Measurements from ENCODE around the gene TRIM56. TPM values are rescaled to one million over a fixed set of nuclear protein-coding genes. Genes with fewer than 3 reads are reported as not detected.

Gene TRIM56
- total and polyA plus RNA-seq, 9 of the 15 experiments (the other 6 are each of a cell fraction or from before 2014, with no cell fraction given): 2.0 to 29.7 (median 11.6) TPM

GRCh38 chr7:101094791-101095375 lies 9.6 kb downstream of the TRIM56 start (continued):
- no peak for TF ChIP-seq POLR2AphosphoS5 (IDR thresholded peaks at IDR 0.05; ENCODE audit: control insufficient read depth, insufficient read depth, low read depth, low read length)
- TF ChIP-seq REST (IDR thresholded peaks at IDR 0.05; ENCODE audit: borderline replicate concordance): peak; percentile 75
- no peak for TF ChIP-seq REST (CRISPR knock-in tag; IDR thresholded peaks at IDR 0.05; ENCODE audit: low read depth)
- TF ChIP-seq ZNF121 (CRISPR knock-in tag; conservative IDR thresholded peaks at IDR 0.05): peak; percentile 99
- TF ChIP-seq ZBTB43 (CRISPR knock-in tag; IDR thresholded peaks at IDR 0.05): no peak
- TF ChIP-seq RB1 (IDR thresholded peaks at IDR 0.05; ENCODE audit: low read depth): no peak
- no peak for TF ChIP-seq ZNF696 (CRISPR knock-in tag; conservative IDR thresholded peaks at IDR 0.05)
- peak; percentile 89; the same call in 1 of the 2 replicates for TF ChIP-seq HLTF (IDR thresholded peaks at IDR 0.05)
- peak; percentile 25; the same call in 1 of the 2 replicates for TF ChIP-seq ESRRA (IDR thresholded peaks at IDR 0.05; ENCODE audit: borderline replicate concordance, low read depth)
- TF ChIP-seq TEAD4 (IDR thresholded peaks at IDR 0.05; ENCODE audit: low read length): peak; percentile 28; the same call in 1 of the 2 replicates
- no peak for TF ChIP-seq TEAD4 (CRISPR knock-in tag; IDR thresholded peaks at IDR 0.05; ENCODE audit: borderline replicate concordance)
- peak; percentile 35; the same call in 1 of the 2 replicates for TF ChIP-seq C11orf30 (IDR thresholded peaks at IDR 0.05; ENCODE audit: low read depth)
- TF ChIP-seq NFIC (IDR thresholded peaks at IDR 0.05): peak; percentile 70
- TF ChIP-seq JUND (IDR thresholded peaks at IDR 0.05; ENCODE audit: borderline replicate concordance, low read depth, low read length): peak; percentile 78
- TF ChIP-seq JUND (tag; IDR thresholded peaks at IDR 0.05; ENCODE audit: borderline replicate concordance, low read depth, low read length): peak; percentile 54; the same call in 1 of the 3 replicates
- TF ChIP-seq SOX6 (IDR thresholded peaks at IDR 0.05): peak; percentile 19; the same call in 1 of the 2 replicates
- no peak for TF ChIP-seq ZNF280B (CRISPR knock-in tag; IDR thresholded peaks at IDR 0.05)
- TF ChIP-seq ZFX (CRISPR knock-in tag; IDR thresholded peaks at IDR 0.05): no peak
- TF ChIP-seq RBM25 (IDR thresholded peaks at IDR 0.05; ENCODE audit: low read depth, low read length, severe bottlenecking): peak; percentile 56

Data from K562 (cell line).